HG03342 (cell line): ENCODE results near the gene ADAMTS17.

Experiments
- ATAC-seq: cut with Tn5 transposase; IDR thresholded peaks from one replicate; pipeline ENCODE4 v1.9.1; 2021; ENCODE audit warnings: mild to moderate bottlenecking, moderate library complexity; ENCODE audit not compliant: unreplicated experiment

Gene ADAMTS17

DNA sequence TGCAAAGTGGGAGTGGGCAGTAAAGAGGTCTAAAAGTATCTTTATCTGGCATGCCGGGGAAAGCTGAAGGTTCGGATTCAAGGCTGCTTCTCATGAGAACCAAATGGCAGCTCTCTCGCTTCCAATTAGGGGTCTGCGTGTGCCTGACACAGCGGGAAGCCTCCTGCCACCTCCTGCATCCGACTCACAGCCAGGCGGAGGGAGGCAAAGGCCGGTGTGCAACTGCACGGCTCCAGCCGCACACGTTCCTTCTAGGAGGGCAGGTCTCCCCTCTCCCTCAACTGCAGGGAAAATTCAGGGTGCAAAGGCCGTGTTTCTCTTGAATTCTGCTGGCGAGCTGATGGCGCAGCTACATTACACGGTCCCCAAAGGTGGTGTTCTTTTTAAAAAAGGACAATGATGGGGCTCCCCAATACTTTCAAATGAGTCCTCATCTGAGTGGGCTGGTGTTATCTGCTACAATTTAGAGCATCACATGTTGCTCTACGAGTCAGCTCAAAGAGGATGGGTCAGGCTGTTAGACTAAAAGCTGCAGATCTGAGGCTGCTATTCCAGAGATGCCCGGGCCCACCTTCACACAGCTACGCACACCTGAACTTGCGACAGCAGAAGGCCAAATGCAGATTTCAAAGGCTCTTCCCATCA is 226.6 kb downstream of the ADAMTS17 start:
- ATAC-seq, result no peak

DNA sequence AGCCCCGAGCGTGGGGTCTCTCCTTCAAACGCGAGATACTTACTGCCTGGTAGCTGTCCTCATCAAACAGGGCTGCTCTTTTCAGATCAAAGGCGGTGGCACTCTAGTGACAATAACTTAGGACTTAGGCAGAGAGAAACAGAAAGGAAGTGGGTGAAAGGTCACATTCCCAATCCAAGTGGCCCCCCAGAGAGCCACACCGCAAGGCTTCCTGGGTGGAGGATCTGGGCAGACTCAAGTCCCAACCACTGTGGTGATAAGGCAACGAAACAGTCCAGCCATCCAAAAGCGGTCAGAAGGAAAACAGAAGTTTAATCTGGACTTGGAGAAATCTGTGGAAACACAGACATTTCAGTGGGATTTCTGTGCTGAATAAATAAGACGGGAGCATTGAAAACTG is 227.2 kb downstream of the ADAMTS17 start:
- ATAC-seq, result no peak

DNA sequence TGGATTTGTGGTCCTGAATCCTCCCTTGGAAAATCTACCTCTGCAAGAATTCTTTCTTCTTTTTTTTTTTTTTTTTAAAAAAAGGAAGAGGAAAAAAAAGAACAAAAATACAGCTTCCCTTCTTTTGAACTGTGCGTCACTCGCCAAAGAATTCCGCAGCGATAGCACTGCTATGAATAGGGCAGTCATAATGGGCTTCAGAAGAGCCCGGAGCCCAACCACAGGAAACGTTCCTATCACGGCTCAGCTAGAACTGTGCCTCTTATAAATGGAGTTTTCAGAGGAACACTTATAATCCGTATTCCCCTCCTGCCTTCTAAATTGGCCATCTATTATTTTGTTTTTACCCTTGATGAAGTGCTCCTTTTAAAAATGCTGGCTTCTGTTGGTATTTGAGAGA is 227.7 kb downstream of the ADAMTS17 start:
- ATAC-seq, result no peak

DNA sequence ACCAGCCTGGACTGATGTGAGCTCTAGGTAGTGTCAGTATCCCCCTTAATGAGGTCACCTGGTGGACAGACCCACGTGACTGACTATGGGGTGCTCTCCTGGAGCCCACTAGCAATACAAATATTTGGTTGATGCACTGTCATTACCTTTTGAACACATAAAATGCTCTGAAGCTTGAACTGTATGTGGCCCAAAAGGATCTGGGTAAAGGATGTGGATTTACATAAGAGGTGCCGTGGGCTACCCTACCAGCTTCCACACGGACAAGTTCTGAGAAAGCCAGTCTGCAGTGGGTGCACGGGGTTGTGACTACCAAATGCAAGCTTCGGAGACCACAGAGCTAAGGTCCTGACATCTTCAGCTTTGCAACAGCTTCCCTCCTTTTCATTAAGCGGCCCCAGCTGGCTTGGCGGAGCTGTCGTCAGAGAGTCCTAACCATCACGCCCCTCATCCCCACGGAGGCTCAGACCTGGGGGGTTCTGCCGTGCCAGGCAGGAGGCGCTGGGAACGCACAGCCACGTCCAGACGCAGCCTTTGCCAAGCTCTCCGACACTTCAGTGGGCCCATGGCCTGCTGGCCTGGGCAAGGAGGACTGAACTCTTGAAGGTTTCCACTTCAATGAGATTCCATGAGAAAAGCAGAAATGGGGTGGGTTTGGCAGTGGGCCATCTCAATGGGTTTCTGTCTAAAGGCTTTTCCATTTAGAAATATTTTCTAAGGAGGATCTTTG is 228.3 kb downstream of the ADAMTS17 start:
- no peak for ATAC-seq

DNA sequence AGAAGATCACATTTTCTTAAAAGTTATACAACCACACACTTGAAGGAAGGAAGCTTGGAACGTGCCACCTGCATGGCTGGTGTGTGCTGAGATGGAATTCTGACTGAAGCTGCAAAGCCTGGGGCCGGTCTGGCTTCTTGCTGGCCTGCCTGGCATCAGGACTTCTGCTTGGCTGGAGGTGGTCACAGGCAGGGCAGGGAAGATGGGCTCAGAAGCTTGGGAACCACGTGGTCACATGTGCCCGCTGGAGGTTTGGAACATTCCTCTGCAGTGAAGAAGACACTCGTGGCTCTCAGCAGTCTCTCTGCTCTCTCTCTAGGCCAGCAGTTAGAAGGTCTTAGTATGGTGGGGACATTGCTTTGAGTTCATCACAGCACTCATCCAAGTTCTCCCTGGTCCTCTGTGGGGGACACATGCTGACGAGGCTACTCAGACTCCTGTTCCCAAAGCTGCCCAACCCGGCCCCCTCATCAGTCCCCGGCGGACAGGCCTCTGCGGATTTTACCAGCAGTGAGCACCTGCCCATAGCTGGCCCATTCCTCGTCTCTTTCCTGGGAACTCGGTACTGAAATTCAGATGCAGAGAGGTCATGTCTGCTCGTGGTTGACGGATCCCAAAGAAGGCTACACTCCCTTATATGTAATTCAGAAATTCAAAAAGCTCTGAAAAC is 229.0 kb downstream of the ADAMTS17 start:
- no peak for ATAC-seq

DNA sequence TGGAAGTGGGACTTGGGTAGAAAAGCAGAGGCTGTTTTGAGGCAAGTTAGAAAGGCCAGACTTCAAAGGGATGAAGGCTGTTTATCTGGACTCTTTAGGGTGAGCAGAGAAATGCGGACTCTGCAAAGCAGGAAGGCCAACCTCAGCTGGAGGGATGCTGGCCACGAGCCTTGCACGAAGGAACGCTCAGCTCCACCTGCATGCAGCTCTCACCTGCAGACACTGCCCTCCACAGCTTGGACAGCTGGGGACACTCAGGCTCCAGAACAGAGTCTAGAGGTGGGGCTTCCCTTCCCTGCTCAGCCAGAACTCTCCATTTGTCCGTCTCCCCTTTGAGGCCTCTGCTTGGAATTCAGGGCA is 229.7 kb downstream of the ADAMTS17 start:
- ATAC-seq, result no peak

DNA sequence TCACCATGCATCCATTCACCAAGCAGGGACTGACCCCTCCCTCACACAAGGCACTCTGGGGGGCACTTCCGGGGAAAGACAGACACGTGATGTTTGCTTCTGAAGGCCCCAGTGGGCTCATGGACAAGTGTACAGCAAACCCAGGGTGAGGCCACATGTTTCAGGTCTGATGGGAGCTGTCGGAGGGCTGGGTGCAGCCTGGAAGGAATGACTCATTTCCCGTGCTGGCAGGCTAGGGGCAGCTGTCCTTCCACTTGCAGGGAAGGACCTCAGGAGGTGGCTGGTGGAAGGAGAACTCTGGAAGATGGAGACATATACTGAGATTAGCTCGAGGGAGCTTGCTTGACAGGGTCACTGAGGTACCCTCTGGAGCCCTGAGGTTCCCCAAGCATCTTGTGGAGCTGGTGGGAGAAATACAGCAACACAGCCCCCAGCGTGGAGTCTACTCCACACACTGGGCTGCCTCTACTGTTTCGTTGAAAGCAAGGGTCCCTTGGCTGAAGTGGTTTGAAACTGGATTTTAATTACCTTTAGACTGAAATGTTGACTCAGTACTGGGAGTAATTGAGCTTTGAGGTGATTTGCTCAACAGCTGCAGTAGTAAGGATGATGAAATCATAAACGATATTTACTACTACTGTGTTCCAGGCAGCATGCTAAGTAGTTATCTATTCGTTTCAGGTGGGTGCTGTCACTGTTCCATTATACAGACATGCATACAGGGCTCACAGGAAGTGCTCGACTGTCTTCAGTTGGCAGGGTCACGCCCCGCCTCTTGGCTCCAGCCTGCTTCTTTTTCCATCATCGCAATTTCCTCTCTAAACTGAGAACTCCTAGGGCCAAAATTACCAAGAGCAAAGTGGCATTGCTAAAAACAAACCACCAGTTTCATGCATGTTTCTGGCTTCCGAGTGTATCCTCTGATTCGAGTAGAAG is 230.4 kb downstream of the ADAMTS17 start:
- no peak for ATAC-seq

DNA sequence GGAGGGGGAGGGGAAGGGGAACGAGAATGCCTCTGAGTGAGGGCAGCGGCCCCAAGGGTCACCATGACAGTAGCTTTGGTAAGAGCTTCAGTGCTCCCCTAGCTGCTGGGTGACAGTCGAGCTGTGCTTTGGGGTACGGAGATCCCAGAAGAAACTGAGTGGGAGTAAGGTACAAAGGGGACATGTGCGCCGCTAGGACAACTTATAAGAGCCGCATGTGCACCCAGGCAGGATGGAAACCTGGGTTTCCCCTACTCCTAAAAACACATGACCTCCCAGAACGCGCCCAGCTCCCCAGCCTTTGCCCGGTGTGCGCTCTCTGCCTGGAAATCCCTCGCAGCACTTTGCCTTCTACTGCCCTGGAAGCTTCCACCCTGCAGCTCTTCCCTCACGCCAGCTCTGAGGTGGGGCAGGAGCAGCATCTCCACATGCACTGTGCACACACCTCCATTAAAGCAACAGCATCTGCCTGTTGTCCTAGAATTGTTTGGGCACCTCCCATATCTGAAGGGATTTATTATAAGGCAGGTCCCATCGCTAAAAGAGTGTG is 232.2 kb downstream of the ADAMTS17 start:
- no peak for ATAC-seq

DNA sequence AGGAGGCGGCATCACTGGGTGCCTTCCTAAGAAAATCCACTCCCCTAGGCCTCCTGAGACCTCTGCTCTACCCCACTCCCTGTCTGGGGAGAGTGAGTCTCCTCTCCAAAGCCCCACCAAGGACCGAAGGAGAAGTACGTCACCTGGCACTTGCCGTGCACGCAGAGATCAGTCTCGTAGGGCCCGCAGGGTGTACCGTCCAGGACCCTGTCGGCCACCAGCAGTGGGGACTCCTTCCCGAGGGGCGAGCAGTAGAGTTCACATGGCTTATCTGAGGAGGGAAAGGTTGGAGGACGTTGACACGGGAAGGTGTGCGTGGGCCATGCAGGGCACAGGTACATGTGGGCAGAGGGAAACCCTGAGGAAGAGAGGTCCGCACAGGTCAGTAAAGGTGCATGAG is 232.9 kb downstream of the ADAMTS17 start:
- no peak for ATAC-seq

DNA sequence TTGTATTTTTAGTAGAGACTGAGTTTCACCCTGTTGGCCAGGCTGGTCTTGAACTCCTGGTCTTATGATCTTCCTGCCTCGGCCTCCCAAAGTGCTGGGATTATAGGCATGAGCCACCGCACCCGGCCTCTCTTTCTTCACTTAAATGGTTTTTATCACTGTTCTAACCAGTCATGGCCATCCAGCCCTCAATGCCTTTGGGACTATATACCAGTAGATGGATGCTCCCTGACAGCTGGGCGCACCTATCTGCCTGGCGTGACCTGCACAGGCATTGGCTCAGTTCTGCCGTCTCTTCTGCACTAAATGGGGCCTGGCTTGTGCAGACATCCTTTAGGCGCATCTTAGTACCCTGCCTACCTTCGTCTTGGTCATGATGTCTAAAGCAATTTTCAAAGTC is 233.4 kb downstream of the ADAMTS17 start:
- ATAC-seq, result no peak

DNA sequence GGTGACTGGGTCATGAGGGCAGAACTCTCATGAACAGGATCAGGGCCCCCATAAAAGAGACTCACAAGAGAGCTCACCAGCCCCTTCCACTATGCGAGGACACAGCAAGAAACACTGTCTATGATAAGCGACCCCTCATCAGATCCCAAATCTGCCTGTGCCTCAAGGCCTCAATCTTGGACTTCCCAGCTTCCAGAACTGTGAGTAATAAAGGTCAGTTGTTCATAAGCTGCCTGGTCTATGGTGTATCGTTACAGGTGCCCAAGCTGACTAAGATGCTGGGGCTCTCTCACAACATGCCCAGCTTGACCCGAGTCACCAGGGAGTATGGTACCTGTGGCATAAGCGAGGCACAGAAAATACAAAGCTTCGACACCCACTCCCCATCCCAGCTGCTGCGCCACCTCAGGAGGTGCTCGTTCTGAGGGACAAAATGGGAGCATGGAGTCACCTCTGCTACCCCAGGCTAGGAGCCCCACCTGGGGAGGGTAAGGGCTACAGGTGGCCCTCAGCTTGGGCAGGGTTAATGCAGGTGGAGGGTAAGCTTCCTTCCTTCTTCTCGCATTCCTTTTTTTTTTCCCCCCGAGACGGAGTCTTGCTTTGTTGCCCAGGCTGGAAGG is 234.1 kb downstream of the ADAMTS17 start:
- no peak for ATAC-seq

DNA sequence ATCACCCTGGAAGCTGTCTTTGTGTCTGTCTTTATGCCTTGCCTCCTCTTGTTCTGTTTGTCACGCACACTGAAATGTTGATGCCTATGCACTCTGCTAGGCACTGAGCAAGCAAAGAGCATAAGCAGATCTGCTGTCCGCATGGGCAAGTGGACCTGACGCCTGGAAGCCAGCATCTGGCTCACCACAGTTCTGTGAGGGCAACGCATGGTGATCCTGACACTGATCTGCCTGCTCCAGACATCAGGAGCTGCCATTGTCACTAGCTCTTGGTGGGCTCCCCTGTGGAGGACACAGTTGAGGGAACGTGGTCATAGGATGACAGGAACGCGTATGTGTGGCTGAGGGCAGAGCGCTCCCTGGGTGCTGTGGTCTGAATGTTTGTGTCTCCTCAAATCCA is 234.6 kb downstream of the ADAMTS17 start:
- no peak for ATAC-seq

DNA sequence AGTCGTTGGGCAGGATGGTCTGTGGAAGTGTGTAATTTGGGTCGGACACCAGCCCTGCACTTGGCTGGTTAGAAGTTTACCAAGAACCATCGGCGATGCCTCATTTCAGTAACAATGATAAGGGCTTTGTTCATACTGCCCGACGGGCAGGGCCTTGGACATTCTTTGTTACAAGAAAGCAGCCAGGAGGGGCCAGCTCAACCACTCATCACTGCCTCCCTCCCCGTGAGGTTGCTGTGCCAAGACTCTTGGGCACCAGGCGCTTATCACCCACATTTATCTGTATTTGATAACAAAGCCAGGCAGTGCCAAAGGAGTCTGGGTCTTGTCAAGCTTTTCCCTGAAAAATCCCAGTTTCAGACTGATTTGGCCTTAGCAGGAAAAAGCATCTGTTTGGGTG is 235.0 kb downstream of the ADAMTS17 start:
- ATAC-seq, result no peak

DNA sequence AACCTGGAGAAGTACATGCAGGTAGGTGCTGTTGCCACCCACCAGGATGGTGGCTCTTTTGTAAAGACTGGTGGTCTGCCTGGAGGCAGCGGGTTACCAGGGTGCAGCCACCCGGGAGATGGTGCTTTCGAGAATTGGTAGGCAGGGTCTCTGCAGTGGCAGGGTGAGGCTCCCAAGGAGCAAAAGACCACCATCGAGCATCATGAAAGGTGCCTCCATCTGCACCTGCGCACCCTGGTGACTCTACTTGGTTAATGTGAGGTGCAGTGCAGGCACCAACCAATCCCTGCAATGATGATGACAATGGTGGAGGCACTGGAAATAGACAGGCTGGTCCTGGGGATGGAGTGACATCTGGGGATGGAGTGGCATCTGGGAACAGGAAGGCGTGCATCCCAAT is 236.7 kb downstream of the ADAMTS17 start:
- no peak for ATAC-seq

DNA sequence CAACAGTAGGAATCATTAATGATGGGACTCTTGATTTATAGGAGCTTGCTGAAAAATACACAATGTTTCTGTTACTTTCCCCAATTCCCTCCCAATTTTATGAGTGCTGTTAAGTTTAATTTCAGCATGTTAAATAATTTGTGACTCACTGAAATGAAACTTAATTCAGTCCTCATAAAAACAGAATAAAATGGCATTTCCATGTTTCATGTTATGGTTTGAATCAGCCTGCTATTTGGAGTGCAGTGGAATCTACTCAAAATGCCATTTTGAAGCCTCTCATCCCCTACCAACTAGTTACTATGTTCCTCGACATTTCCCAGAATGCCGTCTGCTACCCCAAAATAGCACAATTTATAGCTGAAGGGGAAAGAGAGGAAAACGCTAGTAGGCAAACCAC is 237.5 kb downstream of the ADAMTS17 start:
- ATAC-seq, result no peak

DNA sequence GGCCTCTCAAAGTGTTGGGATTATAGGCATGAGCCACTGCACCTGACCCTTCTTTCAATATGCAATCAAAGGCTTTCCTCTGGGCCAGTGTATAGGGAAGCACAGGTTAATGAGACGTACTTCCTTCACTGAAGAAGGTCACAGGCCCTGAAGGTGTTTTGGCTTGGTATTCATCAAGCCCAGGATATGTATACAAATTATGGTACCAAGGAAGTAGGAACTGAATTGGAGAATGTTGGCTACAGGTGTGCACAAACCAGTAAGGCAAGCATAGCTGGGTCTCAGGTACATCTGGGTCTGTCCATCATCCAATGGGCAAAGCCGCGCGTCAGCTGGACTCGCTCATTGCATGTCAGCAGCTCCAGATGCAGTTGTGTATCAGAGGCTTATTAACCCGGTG is 237.9 kb downstream of the ADAMTS17 start:
- no peak for ATAC-seq

DNA sequence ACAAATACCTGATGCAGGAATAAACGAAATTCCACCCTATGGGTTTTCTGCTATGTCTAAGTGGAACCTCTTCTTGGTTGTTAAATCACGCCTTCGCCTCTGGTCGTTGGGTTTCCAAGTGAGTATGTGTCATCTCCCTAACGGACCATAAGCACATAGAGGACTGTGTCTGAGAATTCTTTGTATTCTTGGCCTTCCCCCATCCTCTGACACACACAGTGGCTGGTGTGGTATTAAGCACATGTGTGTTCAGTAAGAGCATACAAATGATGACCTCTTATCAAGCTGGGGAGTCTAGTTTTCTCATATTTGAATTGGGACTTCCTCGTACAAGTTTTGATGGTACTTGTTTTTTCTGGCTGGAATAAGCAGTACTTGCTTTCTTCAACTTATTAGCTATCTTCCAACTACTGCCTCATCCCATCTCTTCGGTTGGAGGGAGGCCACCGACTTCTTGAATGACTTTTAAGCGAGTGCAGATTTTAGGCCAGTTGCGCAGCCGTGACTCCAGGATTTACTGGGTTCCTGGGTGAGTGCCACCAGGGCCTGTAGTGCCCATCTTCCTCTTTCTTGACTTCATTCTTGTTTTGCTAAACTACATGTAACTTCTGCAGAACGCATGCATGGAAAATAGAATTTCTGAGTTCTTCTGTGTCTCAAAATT is 240.2 kb downstream of the ADAMTS17 start:
- no peak for ATAC-seq

DNA sequence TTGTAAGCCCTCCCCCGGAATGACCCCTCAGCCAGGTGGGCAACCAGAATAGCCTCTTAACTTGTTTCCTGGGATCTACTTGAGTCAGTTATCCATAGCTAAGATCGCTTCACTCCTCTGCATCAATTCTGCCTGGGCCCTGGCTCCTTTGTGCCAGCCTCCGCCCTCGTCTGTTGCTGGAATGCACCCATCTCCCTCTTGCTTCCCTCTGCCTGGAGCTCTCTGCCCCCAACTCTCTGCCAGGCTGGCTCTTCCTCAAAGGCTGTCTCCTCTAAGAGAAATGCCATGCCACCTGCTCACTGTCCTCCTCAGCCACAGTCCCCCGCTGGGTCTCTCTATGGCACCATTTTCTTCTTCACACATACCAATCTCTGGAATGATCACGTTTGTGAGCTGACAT is 240.8 kb downstream of the ADAMTS17 start:
- no peak for ATAC-seq

DNA sequence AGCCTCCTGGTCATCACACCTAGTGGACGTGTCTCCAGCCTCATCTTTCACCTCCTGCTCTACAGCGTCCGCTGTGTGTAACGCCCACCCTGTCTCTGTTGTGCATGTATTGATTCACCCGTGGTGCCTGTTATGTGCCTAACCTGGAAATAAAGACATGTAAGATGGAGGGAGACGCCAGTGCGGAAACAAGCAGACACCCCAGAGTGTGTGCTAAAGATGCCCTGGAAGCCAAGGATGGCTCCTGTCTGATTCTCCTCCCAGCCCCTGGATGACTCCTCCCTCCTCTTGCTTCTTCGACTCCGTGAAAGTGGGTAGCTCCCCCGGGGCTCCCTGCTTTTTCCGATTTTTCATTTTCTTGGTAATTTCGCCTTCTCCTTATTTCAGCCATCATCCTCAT is 241.8 kb downstream of the ADAMTS17 start:
- no peak for ATAC-seq

DNA sequence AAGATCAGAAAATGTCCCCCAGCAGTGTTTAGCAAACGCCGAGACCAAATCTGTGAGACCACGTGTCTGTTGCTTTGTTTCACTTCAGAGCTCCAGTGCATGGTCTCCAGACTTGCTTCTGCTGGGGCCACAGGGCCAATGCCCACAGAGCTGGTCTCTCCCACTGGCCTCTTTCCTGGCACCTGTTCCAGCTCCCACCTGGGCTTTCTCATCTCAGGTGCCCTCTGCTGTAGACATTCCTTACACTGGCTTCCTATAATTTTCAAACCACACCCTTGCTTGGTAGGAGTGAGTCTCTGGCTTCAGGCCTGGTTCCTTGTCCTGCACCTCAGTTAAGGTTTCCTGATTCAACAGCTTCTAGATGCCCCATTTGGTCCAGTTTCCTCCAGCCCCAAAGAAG is 243.1 kb downstream of the ADAMTS17 start:
- ATAC-seq, result no peak
